ENCODE measurements around the gene SGCA. TPM values are rescaled to one million over a fixed set of nuclear protein-coding genes. Genes with fewer than 3 reads are reported as not detected.

Gene SGCA
- total RNA-seq, 2 experiments from 2014 or later = not detected

DNA sequence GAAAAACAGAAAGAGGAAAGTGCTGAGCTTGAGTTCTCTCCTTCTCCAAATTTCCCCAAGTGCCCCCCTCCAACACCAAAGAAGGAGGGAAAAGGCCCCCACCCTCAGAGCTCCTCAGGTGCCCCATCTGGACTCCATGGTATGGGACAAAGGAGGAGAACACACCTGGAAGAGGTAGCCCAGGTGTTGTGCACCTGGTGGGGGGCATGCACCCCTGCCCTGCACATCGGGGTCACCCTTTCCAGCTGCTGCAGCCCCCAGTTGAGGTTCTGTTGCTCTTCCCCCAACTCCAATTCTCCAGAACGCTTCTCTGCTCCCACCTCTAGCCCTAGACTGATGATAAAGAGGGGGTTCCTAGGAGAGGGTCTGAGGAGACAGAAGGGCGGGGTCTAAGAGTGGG lies 38.6 kb downstream of the SGCA start:
- H3K27me3 ChIP-seq (ENCODE audit: control insufficient read depth in 1 of 2, insufficient read depth in 2 of 2, low read length in 2 of 2) = peaks cover 46 to 78% of the 10 kb centered on the region in 2 experiments
- Mint-ChIP-seq H3K9me3 (no peaks in the 10 kb centered on the region), H3K27ac (no peak overlapping the region), H3K27me3 (peaks cover 87% of the 10 kb centered on the region), H3K36me3 (ENCODE audit: low read depth) (no peaks in the 10 kb centered on the region), H3K4me1 (ENCODE audit: low read depth) (peaks cover 26% of the 10 kb centered on the region), H3K4me3 (no peak overlapping the region)
- ATAC-seq (ENCODE audit: poor library complexity) = no peak
- intact Hi-C loops (cut with DNase I, micrococcal nuclease) = no loop called here
- POLR2A ChIA-PET = no interaction called here
- no peaks in the 10 kb centered on the region for H3K36me3 ChIP-seq (ENCODE audit: insufficient read depth, low read length)
- peaks cover 0 to 6% of the 10 kb centered on the region in 2 experiments for H3K9me3 ChIP-seq (ENCODE audit: control insufficient read depth in 1 of 2, insufficient read depth in 1 of 2, low read length in 2 of 2)
- H3K27ac ChIP-seq (ENCODE audit: low read depth in 1 of 2, low read length in 2 of 2) = no peak overlapping the region
- no peak for DNase-seq
- no peak overlapping the region for H3K4me3 ChIP-seq (ENCODE audit: low read length)
- TF ChIP-seq CTCF (IDR thresholded peaks at IDR 0.05) = no peak
- peaks cover 23% of the 10 kb centered on the region for H3K4me1 ChIP-seq (ENCODE audit: insufficient read depth, low read length)
- CTCF ChIA-PET = interaction anchor here (1.1 to 1.3 kb wide), 2 partner anchors 69 to 92 kb away, joined by 4 to 6 read pairs; no protein-coding TSS in a partner anchor

GRCh38 chr17:50205111-50205962 lies 39.5 kb downstream of the SGCA start:
- Histone ChIP-seq H3K9me3 (ENCODE audit: control insufficient read depth in 1 of 2, insufficient read depth in 1 of 2, low read length in 2 of 2) (peaks cover 0 to 6% of the 10 kb centered on the region in 2 experiments), H3K4me3 (ENCODE audit: low read length) (no peak overlapping the region), H3K27ac (ENCODE audit: low read depth in 1 of 2, low read length in 2 of 2) (no peak overlapping the region), H3K27me3 (ENCODE audit: control insufficient read depth in 1 of 2, insufficient read depth in 2 of 2, low read length in 2 of 2) (peaks cover 46 to 85% of the 10 kb centered on the region in 2 experiments), H3K36me3 (ENCODE audit: insufficient read depth, low read length) (no peaks in the 10 kb centered on the region), H3K4me1 (ENCODE audit: insufficient read depth, low read length) (peaks cover 15% of the 10 kb centered on the region)
- Mint-ChIP-seq H3K27ac (no peak overlapping the region), H3K4me3 (no peak overlapping the region), H3K36me3 (ENCODE audit: low read depth) (no peaks in the 10 kb centered on the region), H3K27me3 (peaks cover 83% of the 10 kb centered on the region), H3K4me1 (ENCODE audit: low read depth) (peaks cover 19% of the 10 kb centered on the region), H3K9me3 (no peaks in the 10 kb centered on the region)
- ATAC-seq (ENCODE audit: poor library complexity) (no peak), DNase-seq (peak in 1 of 14 experiments; percentile 4)
- intact Hi-C loops (cut with DNase I, micrococcal nuclease) = no loop called here
- ChIA-PET CTCF (interaction anchor here (1.3 kb wide), 1 partner anchor 91 kb away, joined by 4 read pairs; no protein-coding TSS in a partner anchor), POLR2A (no interaction called here)
- no peak for TF ChIP-seq CTCF (IDR thresholded peaks at IDR 0.05)

- ATAC-seq (ENCODE audit: poor library complexity) = no peak
- no peak overlapping the region for H3K27ac Mint-ChIP-seq
Observed at GRCh38 chr17:50205963-50206505, 40.2 kb downstream of the SGCA start.

More at GRCh38 chr17:50205963-50206505, 40.2 kb downstream of the SGCA start:
- Mint-ChIP-seq H3K27me3 (peaks cover 77% of the 10 kb centered on the region), H3K9me3 (no peaks in the 10 kb centered on the region), H3K4me3 (no peak overlapping the region), H3K36me3 (ENCODE audit: low read depth) (no peaks in the 10 kb centered on the region), H3K4me1 (ENCODE audit: low read depth) (peaks cover 12% of the 10 kb centered on the region)
- H3K36me3 ChIP-seq (ENCODE audit: insufficient read depth, low read length) = no peaks in the 10 kb centered on the region
- peaks cover 0 to 3% of the 10 kb centered on the region in 2 experiments for H3K9me3 ChIP-seq (ENCODE audit: control insufficient read depth in 1 of 2, insufficient read depth in 1 of 2, low read length in 2 of 2)
- peaks cover 8% of the 10 kb centered on the region for H3K4me1 ChIP-seq (ENCODE audit: insufficient read depth, low read length)
- no peak overlapping the region for H3K4me3 ChIP-seq (ENCODE audit: low read length)
- H3K27ac ChIP-seq (ENCODE audit: low read depth in 1 of 2, low read length in 2 of 2) = no peak overlapping the region
- no peak for DNase-seq
- ChIA-PET POLR2A (no interaction called here), CTCF (interaction anchor here (0.7 kb wide), 1 partner anchor 10 kb away, joined by 3 read pairs; no protein-coding TSS in a partner anchor)
- H3K27me3 ChIP-seq (ENCODE audit: control insufficient read depth in 1 of 2, insufficient read depth in 2 of 2, low read length in 2 of 2) = peaks cover 41 to 85% of the 10 kb centered on the region in 2 experiments
- no peak for TF ChIP-seq CTCF (IDR thresholded peaks at IDR 0.05)
- intact Hi-C loops (cut with DNase I, micrococcal nuclease) = no loop called here

All from CD4-positive, alpha-beta T cell (primary cell).